Activated T-helper 2 cell treated with anti-CD3 and anti-CD28 coated beads, Interferon-gamma antibody, Interleukin-2, Interleukin-4, amounts not matched to agents 10 μg/mL and 5 μg/mL and 100 μg/mL, durations not matched to agents 14 hours and 24 hours and 36 hours (primary cell): ENCODE measurements around the gene FZD10. TPM values are rescaled to one million over a fixed set of nuclear protein-coding genes. Genes with fewer than 3 reads are reported as not detected.

ENCODE experiments used
- DNase-seq: peaks from one replicate; pipeline ENCODE4 v3.0.0; 2021; ENCODE audit warnings: low spot score
- H3K27ac Mint-ChIP-seq: one replicate; pipeline ENCODE4 v1.8.0; 2021; ENCODE audit warnings: mixed read lengths
- H3K27me3 Mint-ChIP-seq: one replicate; pipeline ENCODE4 v1.8.0; 2021; ENCODE audit warnings: low read depth, mixed read lengths
- H3K36me3 Mint-ChIP-seq: one replicate; pipeline ENCODE4 v1.8.0; 2021; ENCODE audit warnings: low read depth, mixed read lengths
- H3K4me1 Mint-ChIP-seq: one replicate; pipeline ENCODE4 v1.8.0; 2021; ENCODE audit warnings: low read depth, mixed read lengths
- H3K4me3 Mint-ChIP-seq: one replicate; pipeline ENCODE4 v1.8.0; 2021; ENCODE audit warnings: low read depth, mild to moderate bottlenecking, moderate library complexity, mixed read lengths
- H3K9me3 Mint-ChIP-seq: one replicate; pipeline ENCODE4 v1.8.0; 2021; ENCODE audit warnings: mixed read lengths
- intact Hi-C: fragments of 100-400 bp; cut with micrococcal nuclease; formaldehyde crosslinking; loops from one replicate; pipeline ENCODE4 v1.15.1; 2023
- total RNA-seq: library from RNA; stranded (reverse); gene quantifications from 2 replicates; pipeline ENCODE4 v1.2.3, GENCODE V29; 2022

The FZD10 gene
- total RNA-seq, 1 donor from 2014 or later: not detected

DNA sequence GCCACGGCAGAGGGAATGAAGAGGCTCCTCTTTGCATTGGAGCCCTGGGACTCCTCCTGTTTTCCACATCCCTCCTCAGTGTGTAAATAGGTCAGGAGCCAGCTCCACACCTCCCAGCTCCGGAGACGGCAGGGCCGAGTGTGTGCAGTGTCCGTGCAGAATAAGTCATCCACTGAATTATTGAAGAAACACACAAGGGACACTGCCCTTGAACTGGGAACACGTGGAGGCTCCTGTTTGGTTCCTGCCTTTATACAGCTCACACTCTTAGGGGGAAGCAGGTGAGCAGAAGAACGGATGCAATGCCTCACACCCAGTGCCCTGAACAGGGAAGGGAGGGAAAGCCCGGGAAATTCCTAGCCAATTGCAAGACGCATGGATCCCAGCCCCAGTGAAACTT lies 10.4 kb upstream of the FZD10 start:
- Mint-ChIP-seq H3K4me1 (no peaks in the 10 kb centered on the region), H3K27ac (no peak overlapping the region), H3K4me3 (no peak overlapping the region), H3K27me3 (peaks cover 6% of the 10 kb centered on the region), H3K36me3 (no peaks in the 10 kb centered on the region), H3K9me3 (no peaks in the 10 kb centered on the region)
- intact Hi-C loops: no loop called here
- DNase-seq: no peak

- H3K4me3 Mint-ChIP-seq: no peak overlapping the region
- no peaks in the 10 kb centered on the region for H3K4me1 Mint-ChIP-seq
- intact Hi-C loops: no loop called here
- peaks cover 6% of the 10 kb centered on the region for H3K27me3 Mint-ChIP-seq
- no peaks in the 10 kb centered on the region for H3K36me3 Mint-ChIP-seq
- H3K9me3 Mint-ChIP-seq: no peaks in the 10 kb centered on the region
- no peak overlapping the region for H3K27ac Mint-ChIP-seq
- no peak for DNase-seq
These were observed 9.9 kb upstream of the FZD10 start for GRCh38 chr12:130152386-130152785.

- no peaks in the 10 kb centered on the region for H3K9me3 Mint-ChIP-seq
- H3K4me3 Mint-ChIP-seq: no peak overlapping the region
- intact Hi-C loops: no loop called here
- H3K27ac Mint-ChIP-seq: no peak overlapping the region
- H3K36me3 Mint-ChIP-seq: no peaks in the 10 kb centered on the region
- no peaks in the 10 kb centered on the region for H3K4me1 Mint-ChIP-seq
- DNase-seq: no peak
- H3K27me3 Mint-ChIP-seq: peaks cover 6% of the 10 kb centered on the region
These were observed 8.5 kb upstream of the FZD10 start for GRCh38 chr12:130153803-130154202.

DNA sequence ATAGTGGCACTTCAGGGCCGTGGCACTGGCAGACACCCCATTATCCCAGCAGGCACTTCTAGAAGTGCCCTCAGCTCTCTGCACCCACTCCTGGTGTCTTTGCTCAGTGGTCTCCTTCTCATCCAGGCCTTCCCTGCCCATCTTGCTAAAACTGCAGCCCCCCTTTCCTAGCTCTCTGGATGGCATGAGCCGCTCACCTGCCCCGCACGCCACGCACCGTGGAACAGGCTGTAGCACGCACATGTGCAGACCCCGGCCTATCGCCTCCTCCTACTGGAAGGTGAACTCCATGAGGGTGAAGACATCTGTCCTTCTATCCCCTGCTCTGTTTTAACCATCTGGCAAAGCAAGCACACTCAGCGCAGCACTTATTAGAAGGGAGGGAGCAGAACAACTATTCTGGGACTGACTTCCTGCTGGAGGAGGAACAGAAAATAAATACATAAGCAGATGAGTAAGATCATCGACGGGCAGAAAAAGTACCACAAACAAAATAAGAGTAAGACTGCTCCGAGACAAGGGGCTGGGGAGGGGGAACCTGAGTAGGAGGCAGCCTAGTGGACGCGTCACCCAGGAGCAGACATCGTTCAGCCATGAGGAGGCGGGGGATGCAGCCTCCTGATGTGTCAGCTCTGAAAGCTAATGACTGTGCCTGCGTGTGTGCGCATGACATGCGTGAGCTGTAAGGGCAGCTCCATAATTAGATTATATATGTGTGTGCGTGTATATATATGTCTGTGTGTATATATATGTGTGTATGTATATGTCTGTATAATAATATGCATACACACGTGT lies 7.8 kb upstream of the FZD10 start:
- Mint-ChIP-seq H3K27me3 (peaks cover 6% of the 10 kb centered on the region), H3K36me3 (no peaks in the 10 kb centered on the region), H3K9me3 (no peaks in the 10 kb centered on the region), H3K4me3 (no peak overlapping the region), H3K27ac (no peak overlapping the region), H3K4me1 (no peaks in the 10 kb centered on the region)
- DNase-seq: no peak
- intact Hi-C loops: no loop called here

- no peak for DNase-seq
- intact Hi-C loops: no loop called here
- no peaks in the 10 kb centered on the region for H3K36me3 Mint-ChIP-seq
- H3K4me1 Mint-ChIP-seq: no peaks in the 10 kb centered on the region
- H3K27ac Mint-ChIP-seq: no peak overlapping the region
- H3K4me3 Mint-ChIP-seq: no peak overlapping the region
- H3K9me3 Mint-ChIP-seq: no peaks in the 10 kb centered on the region
- H3K27me3 Mint-ChIP-seq: peaks cover 6% of the 10 kb centered on the region
These were observed 6.7 kb upstream of the FZD10 start for GRCh38 chr12:130155416-130156073.

GRCh38 chr12:130156652-130157275 lies 5.5 kb upstream of the FZD10 start:
- Mint-ChIP-seq H3K4me3 (no peak overlapping the region), H3K27ac (no peak overlapping the region), H3K9me3 (no peaks in the 10 kb centered on the region), H3K36me3 (no peaks in the 10 kb centered on the region), H3K27me3 (peaks cover 8% of the 10 kb centered on the region), H3K4me1 (no peaks in the 10 kb centered on the region)
- intact Hi-C loops: no loop called here
- DNase-seq: no peak

- H3K27me3 Mint-ChIP-seq: peaks cover 13% of the 10 kb centered on the region
- H3K36me3 Mint-ChIP-seq: no peaks in the 10 kb centered on the region
- intact Hi-C loops: no loop called here
- no peak for DNase-seq
- H3K9me3 Mint-ChIP-seq: no peaks in the 10 kb centered on the region
- no peak overlapping the region for H3K4me3 Mint-ChIP-seq
- no peak overlapping the region for H3K27ac Mint-ChIP-seq
- peaks cover 1% of the 10 kb centered on the region for H3K4me1 Mint-ChIP-seq
These were observed 4.1 kb upstream of the FZD10 start for GRCh38 chr12:130157998-130158753.

- intact Hi-C loops: no loop called here
- Mint-ChIP-seq H3K36me3 (no peaks in the 10 kb centered on the region), H3K4me1 (peaks cover 3% of the 10 kb centered on the region), H3K9me3 (no peaks in the 10 kb centered on the region), H3K27me3 (peaks cover 16% of the 10 kb centered on the region), H3K4me3 (no peak overlapping the region), H3K27ac (no peak overlapping the region)
- no peak for DNase-seq
These were observed 3.6 kb upstream of the FZD10 start for GRCh38 chr12:130158754-130159059.

DNA sequence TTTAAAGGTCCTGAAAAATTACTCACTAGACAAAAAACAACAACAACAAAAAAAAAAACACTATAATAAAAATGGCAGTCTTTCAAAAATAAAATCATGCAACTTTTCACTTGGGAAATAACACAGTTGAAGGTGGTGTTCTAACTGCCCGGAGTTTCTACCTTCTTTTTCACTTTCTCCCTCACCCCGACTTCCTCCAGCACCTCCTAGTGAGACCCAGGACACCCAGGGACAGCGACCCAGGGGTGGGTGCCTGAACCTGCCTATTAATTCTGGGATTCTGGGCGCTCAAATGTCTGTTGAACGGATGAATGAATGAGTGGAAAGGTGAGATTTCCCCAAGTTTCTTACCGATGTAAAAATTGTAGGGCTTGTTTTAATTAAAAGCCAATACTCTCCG lies 2.0 kb upstream of the FZD10 start:
- Mint-ChIP-seq H3K9me3 (no peaks in the 10 kb centered on the region), H3K4me1 (peaks cover 4% of the 10 kb centered on the region), H3K27ac (no peak overlapping the region), H3K36me3 (no peaks in the 10 kb centered on the region), H3K4me3 (no peak overlapping the region), H3K27me3 (peaks cover 30% of the 10 kb centered on the region)
- intact Hi-C loops: loop anchor here (5.0 kb wide), 1 partner anchor 177 kb away; the partner anchor contains the start of gene PIWIL1
- DNase-seq: no peak

DNA sequence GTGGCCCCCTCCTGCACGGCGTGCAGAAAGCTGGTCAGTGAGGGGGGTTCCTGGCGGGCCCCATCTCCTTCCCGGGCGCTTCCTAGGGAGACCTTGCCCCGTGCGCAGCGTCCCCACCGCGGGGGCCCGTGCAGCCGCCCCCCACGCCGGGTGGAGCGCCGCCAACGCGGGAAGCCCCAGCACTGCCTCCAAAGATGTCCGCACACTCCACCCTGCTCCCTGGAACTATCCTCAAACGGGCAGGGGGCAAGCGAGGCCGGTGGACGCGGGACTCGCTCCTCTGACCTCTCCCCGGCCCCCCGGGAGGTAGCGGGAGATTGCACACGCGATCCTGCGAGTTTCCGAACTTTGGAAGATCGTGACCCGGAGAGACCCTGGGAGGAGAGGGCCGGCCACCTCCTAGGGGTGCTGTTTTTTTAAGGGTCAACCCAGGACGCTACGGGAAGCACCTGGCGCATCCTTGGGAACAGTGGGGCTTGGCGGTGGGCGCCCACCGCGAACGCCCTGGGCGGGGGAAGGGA lies 1.5 kb upstream of the FZD10 start:
- Mint-ChIP-seq H3K27me3 (peaks cover 33% of the 10 kb centered on the region), H3K36me3 (no peaks in the 10 kb centered on the region), H3K4me3 (no peak overlapping the region), H3K9me3 (no peaks in the 10 kb centered on the region), H3K27ac (no peak overlapping the region), H3K4me1 (peaks cover 4% of the 10 kb centered on the region)
- intact Hi-C loops: loop anchor here (5.0 kb wide), 1 partner anchor 177 kb away; the partner anchor contains the start of gene PIWIL1
- no peak for DNase-seq

DNA sequence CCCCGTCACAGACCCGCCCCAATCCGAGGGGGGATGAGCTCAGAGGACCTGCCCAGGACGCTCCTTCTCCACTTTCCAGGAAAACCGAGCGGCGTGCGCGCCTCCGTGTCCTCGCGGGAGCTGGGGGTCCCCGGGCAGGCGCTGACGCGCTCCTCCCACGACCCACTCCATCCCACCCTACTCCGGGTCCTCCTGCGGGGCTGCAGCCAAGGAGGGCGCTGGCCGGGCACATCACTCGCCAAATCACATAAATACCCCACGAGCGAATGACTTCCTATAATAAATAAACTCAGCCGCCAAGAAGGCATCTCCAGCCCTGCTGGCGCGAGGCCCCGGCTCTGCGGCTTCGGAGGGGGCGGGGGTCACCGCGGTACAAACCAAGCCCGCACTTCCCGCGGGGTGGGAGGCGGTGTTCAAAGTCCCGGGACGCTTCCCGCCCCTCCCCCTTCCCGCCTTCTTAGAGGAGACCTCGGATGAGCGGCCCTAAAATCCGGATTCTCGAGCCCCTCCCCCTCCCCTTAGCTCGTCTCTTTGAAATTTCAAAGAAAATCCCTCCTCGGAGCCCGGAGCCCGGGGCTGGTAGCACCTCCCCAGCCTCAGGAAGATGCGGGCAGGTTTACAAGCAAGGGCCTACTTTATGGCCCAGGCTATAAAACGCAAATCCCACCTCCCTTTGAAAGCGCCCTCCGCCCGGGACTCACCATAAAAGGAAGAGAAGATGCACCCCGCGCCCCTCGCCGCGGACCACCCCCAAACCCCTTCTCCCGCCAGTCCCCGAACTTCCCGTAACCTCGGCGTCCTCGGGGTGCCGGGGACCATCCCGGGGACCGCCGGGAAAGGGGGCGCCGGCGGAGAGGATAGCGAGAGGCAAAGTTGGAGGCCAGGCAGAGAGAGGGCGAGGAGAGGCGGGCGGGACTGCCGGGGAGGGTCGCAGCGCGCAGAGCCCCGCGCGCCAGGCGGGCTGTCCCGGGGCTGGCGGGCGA lies 712 bp upstream of the FZD10 start:
- intact Hi-C loops: loop anchor here (5.0 kb wide), 1 partner anchor 176 kb away; the partner anchor contains the start of gene PIWIL1
- Mint-ChIP-seq H3K27ac (no peak overlapping the region), H3K27me3 (peaks cover 38% of the 10 kb centered on the region), H3K36me3 (no peaks in the 10 kb centered on the region), H3K4me3 (no peak overlapping the region), H3K4me1 (peaks cover 4% of the 10 kb centered on the region), H3K9me3 (no peaks in the 10 kb centered on the region)
- no peak for DNase-seq
